ENCODE measurements around the gene MSANTD7.
"Not testable (repeated sequence)": the region's sequence is repeated elsewhere in the genome, so short reads cannot be mapped to it uniquely, and the experiment has no call there.

Gene MSANTD7

DNA sequence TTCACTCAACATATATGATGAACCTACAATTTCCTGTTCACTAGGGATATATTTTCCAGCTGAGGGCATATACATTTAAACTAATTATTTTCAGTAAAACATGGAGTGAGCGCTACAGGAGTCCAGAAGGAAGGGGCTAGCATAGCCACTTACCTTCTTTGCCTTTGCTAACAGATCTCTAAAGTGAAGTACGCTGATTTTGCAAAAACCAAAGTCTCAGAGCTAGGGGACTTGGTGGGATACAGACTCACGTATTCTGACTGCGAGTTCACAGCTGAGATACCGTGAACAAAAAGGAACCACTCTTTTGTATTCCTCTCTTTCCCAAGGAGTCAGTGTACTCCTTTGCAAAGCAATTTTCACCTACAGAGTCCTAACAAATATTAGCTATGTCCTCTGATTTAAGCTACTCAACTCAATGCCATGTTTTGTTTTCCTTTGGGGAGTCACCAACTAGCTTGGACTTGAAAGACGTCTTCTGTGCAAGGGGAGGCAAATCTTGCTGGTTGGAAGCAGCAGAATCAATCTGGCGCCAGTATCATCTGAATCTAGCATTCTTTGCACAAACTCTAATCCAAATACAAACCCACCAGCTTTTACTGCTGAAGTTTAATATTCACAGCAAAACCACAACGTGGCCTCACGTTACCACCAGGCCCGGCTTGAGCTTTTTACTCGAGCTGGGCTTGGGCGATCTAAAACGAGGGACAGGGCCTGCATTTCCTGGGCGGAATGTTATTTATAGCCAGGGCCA lies 926 bp upstream of the MSANTD7 start:
- no peak for DNase-seq (ENCODE audit: low read depth in 2 of 2, low spot score in 1 of 2)

DNA sequence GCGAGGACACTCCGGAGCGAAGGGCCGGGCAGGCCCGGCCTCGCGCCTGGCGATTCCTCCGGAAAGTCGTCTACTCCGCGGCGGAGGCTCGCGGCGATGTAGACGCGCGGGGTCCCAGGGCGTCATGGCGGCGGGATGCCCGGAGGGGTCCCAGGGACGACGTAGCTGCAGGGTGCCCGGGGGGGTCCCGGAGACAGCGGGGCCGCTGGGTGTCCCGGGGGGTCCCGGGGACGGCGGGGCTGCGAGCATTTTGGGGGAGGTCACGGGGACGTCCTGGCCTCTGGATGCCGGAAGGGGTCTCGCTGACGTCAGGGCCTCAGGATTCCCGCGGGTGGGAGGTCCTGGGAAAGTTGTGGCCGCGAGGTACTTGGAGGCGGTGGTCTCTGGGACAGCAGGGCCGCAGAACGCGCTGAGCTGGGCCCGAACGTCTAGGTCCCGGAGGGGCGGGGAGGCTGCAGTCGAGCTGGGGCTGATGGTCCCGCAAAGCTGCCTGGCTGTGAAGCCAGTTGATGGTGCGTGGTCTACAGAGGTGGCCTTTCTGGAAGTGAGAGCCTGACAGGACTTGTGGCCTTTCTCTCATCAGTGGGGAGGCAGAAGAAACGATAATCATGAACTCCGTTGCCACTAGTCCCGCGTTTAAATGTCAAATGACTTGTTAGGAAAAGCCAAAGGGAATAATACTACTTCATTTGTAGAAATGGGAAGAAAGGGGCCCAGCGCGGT lies 637 bp downstream of the MSANTD7 start:
- DNase-seq (ENCODE audit: low read depth in 2 of 2, low spot score in 1 of 2) = peak in 1 of 2 donors; percentile 1

DNA sequence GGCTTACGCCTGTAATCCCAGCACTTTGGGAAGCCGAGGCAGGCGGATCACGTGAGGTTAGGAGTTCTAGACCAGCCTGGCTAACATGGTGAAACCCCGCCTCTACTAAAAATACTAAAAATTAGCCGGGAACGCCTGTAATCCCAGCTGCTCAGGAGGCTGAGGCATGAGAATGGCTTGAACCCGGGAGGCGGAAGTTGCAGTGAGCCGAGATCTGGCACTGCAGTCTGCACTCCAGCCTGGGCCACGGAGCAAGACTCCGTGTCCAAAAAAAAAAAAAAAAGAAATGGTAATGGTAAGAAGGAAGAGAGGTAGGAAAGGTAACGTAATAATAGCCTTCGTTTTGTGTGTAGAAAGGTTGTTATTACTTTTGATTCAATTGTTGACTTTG lies 1.2 kb downstream of the MSANTD7 start:
- no peak for DNase-seq (ENCODE audit: low read depth in 2 of 2, low spot score in 1 of 2)

DNA sequence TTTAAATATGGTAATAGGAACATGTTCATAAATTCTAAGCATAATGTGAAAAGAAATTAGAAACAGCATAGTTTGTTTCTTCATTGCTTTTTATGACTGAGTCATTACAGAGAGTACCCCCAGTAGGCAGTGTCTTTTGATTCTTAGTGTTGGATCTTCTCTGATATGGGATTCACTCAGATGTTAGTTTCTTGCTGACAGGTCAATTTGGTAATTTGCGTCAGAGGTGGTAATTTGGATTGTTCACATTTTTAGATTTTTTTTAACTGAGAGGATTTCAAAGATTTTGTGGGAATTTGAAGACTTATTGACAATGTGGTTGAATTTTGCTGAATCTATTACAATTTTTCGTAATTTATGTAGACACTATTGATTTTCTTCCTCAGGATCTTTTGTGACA lies 2.1 kb downstream of the MSANTD7 start:
- no peak for DNase-seq (ENCODE audit: low read depth in 2 of 2, low spot score in 1 of 2)

DNA sequence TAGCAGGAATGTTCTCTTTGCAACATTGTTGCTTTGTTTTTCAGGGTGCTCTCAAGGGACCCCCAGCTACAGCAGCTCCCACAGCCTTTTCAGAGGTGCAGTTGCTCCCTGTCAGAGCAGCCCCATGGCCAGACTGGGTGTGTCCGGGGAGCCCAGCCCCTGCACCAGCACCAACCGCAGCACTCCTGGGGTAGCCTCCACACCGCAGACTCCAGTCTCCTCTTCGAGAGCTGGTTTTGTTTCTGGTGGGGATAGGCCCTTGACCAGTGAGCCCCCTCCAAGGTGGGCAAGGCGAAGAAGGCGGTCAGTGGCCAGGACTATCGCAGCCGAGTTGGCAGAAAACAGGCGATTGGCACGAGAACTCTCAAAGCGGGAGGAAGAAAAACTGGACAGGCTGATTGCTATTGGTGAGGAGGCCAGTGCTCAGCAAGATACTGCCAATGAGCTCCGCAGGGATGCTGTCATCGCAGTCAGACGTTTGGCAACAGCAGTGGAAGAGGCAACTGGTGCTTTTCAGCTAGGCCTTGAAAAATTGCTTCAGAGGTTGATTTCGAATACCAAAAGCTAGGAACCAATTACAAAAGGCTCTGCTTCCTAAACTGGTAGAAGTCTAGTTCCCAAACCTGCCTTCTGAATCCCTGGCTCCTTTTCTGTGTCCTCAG lies 5.4 kb downstream of the MSANTD7 start:
- DNase-seq (ENCODE audit: low read depth in 2 of 2, low spot score in 1 of 2) = no peak

DNA sequence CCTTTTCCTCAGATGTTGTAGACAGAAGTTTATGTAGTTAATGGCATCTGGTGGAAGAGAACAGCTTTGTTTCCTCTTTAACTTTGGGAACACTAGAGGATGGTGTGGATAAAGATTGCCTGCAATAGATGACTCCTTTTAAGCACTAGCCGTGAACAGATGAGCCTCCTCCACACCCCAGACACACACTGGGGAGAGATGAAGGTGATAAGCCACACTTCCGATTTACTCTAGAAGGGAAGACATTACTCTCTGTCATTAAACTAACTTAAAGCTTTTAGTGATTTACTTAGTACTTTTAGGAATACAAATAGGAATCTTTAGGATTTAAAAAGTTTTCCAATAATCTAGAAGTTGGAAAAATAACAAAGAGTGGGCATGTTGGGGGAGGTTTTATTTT lies 6.8 kb downstream of the MSANTD7 start:
- no peak for DNase-seq (ENCODE audit: low read depth in 2 of 2, low spot score in 1 of 2)

DNA sequence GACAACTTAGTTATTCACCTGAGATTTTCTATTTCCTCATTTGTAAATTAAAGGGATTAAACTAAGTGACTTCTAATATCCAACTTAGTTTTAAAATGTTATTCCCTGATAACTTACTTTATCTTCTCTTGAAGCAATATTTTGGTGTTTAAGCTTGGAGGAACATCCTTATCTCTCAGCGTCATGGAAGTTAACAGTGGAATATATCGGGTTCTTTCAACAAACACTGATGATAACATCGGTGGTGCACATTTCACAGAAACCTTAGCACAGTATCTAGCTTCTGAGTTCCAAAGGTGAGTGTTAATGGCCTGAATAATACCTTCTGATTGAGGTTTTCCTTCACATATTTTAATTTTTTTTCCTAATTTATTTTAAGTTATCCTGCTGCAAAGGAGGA lies 14.1 kb downstream of the MSANTD7 start:
- DNase-seq (ENCODE audit: low read depth in 2 of 2, low spot score in 1 of 2) = no peak

DNA sequence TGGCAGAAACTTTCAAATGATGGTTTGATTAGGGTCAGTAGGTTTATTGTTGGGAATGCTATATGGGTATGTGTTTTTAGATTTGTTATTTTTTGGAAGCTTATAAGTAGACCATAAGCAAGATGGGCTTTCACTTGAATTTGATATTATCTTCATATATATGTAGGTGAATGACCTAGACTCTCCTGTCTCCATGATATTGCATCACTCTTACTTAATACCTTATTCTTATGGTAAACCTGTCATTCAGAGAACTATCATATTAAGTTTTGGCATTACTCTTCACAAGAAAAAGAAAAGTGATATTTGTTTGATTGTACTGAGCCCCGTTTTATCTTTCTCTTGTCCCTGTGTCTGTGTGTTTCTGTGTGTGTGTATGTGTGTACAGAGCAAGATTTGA lies 17.3 kb downstream of the MSANTD7 start:
- DNase-seq (ENCODE audit: low read depth in 2 of 2, low spot score in 1 of 2) = no peak

DNA sequence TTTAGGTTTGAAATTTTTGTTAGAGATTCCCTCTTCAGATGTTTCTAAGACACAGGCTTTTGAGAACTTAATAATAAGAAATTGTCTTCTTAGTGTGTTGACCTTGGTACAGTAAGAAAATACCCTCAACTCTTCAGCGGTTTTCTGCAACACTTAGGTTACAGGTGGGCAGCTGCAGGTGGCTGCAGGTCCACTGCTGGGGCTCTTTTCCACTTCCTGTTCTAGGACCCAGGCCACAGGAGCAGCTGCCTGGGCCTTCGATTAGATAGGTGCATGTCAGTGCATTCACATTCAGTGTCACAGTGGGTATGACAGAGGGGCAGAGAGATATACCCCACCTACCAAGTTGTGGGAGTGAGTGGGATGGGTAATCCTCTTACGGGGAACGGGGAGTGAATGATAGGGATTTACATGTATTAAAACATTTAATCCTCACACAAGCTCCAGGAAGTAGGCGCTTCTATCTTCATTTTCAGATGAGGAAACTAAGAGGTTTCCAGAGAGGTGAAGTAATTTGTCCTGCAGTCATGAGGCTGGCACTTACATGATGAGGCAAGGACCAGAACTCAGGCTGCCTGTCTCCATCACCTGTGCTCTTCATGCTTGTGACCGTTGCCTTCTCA lies 20.3 kb downstream of the MSANTD7 start:
- DNase-seq (ENCODE audit: low read depth in 2 of 2, low spot score in 1 of 2) = no peak

DNA sequence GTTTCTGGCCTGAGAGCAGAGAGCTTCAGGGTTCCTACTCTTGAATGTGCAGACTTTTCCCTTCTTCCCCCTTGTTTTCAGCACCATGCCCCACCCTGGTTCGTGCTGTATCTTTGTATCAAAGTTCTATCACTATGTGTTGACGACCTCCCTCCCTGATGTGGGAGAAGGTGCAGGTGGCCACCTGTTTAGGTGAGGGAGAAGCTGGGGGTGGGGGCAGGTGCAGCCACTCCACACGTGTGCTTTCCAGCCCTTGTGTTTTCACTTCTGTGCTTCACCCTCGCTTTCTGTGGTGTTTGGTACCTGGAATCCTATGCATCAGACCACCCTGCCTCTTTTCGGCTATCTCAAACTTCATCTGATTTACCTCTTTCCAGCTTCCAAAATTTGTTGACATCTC lies 20.9 kb downstream of the MSANTD7 start:
- DNase-seq (ENCODE audit: low read depth in 2 of 2, low spot score in 1 of 2) = no peak

DNA sequence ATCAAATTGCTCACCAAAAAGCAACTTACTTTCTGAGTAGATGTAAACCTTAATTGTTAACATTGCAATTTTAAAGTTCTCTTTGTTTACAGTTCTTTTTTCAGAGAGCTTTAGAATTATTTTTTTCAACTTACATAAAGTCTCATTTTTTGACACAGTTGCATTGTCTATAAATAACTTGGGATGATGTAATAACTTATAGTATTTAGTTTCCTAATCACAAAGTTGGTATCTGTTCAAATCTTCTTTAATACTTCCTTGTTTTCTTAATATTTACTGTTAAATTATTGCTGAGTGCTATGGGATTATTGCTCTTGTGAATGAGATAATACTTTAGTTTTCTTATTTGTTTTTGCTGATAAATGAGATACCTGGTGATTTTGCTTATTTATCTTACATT lies 21.7 kb downstream of the MSANTD7 start:
- no peak for DNase-seq (ENCODE audit: low read depth in 2 of 2, low spot score in 1 of 2)

DNA sequence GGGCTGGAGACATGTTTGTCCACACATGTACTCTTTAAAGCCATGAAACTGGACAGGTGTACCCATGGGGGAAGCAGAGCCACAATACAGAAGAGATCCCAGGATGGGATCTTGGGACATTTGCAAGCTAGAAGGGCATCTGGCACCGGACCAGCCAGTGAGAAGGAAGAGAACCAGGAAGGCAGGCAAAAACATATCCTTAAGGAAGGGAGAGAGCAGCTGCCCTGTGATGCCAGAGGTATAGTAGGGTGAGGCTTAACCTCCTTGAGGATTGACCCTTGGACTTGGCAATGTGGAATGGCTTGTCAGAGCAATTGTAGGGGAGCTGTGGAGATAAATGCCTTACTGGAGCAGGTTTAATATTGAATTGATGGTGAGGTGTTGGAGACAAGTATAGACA lies 22.7 kb downstream of the MSANTD7 start:
- no peak for DNase-seq (ENCODE audit: low read depth in 2 of 2, low spot score in 1 of 2)

DNA sequence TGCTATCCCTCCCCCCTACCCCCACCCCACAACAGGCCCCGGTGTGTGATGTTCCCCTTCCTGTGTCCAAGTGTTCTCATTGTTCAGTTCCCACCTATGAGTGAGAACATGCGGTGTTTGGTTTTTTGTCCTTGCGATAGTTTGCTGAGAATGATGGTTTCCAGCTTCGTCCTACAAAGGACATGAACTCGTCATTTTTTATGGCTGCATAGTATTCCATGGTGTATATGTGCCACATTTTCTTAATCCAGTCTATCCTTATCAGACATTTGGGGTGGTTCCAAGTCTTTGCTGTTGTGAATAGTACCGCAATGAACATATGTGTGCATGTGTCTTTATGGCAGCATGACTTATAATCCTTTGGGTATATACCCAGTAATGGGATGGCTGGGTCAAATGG lies 26.4 kb downstream of the MSANTD7 start:
- DNase-seq (ENCODE audit: low read depth in 2 of 2, low spot score in 1 of 2) = not testable (repeated sequence)

DNA sequence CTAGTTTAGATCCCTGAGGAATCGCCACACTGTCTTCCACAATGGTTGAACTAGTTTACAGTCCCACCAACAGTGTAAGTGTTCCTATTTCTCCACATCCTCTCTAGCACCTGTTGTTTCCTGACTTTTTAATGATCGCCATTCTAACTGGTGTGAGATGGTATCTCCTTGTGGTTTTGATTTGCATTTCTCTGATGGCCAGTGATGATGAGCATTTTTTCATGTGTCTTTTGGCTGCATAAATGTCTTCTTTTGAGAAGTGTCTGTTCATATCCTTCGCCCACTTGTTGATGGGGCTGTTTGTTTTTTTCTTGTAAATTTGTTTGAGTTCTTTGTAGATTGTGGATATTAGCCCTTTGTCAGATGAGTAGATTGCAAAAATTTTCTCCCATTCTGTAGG lies 26.8 kb downstream of the MSANTD7 start:
- DNase-seq (ENCODE audit: low read depth in 2 of 2, low spot score in 1 of 2) = not testable (repeated sequence)

DNA sequence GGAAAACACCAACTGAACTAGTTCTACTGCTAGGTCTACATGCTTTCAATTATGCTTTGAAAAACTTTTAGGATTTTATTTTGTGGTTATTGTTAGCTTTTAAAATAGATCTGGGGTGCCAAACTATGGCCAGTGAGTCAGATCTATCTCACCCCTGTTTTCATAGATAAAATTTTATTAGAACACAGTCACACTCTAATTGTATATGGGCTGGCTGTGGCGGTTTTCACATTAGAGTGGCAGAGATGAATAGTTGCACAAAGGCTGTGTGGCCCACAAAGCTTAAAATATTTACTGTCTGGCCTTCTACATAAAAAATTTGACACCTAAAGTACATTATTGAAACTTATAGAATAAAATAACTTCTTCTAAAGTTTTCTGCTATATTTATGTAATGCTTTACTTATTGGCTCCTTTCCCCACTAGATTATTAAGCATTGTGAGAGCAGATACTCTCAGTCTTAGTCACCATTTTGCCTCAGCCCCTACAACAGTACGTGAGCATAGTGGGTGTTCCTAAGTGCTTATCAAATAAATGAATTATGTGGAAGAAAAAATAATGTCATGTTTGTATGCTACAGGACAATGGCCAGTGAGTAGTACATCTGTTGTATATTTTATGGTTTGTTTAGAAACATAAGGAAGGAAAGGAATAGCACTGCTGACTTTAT lies 35.1 kb downstream of the MSANTD7 start:
- no peak for DNase-seq (ENCODE audit: low read depth in 2 of 2, low spot score in 1 of 2)

DNA sequence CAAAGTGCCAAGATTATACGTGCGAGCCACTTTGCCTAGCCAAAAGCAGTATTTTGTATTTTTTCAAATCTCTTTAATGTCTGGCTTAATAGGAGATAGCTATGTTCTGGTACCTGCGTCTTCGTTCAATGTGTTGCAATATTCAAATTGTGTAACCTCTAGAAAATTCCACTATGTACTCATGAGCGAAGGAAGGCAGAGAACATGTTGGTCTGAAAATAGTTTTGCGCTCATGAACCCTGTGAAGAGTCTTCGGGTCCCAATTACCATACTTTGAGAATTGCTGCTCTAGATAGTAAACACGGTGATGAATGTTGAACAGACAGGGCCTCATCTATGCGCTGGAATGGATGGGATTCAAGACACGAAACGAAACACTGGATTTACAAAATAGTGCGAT lies 37.8 kb downstream of the MSANTD7 start:
- no peak for DNase-seq (ENCODE audit: low read depth in 2 of 2, low spot score in 1 of 2)

DNA sequence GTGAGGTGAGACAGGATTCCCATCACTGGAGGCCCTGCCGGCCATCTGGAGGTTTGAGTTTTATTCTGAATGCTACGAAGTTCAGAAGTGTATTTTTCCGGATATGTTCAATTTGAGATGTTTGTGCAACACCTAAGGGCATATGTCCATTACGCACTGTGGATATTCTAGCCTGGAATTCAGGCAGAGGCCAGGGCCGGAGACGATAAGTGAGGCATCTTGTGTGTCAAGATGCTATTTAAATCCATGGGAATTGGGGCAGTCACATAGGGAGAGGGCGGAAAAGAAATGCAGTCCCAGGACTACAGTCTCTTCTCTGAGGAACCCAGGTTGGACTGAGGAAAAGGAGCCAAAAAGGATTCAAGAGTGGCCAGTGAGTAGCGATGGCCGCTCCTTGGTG lies 38.7 kb downstream of the MSANTD7 start:
- no peak for DNase-seq (ENCODE audit: low read depth in 2 of 2, low spot score in 1 of 2)

DNA sequence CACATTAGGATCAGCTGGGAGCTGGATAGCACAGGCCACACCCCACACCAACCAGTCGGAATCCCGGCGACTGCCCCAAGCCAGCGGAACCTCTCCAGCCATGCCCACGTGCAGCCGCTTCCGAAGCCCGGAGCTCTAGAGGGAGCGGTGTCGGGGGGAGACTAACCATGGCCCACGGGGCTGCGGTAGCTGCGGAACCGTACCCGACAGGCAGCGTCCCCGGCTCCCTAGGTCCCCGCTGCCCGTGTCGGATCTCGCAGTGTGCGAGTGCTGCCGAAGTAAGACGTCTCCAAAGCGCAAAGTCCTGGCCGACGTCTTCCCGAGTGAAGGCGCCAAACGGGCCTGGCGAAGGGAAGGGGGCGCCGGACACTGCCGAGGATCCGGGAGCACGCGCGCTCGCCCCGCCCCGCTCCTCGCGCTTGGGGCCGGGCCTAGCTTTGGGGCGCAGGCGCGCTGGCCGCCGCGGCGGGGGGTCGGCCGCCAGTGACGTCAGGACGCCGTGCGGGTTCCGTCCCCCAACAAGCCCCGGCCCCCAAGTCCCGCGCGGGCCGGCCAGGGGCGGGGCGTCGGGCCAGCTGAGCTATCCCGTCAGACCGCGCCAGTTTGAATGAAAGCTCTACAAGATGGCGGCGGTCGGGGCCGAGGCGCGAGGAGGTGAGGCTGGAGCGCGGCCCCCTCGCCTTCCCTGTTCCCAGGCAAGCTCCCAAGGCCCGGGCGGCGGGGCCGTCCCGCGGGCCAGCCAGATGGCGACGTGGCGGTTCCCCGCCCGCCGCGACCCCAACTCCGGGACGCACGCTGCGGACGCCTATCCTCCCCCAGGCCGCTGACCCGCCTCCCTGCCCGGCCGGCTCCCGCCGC lies 40.4 kb downstream of the MSANTD7 start, which contains the start of gene SUV39H2:
TSS of gene SUV39H2 (plus strand) at position 601 of the 858 bp plus-strand sequence. CDS start at position 624, 23 bp downstream.
- peak; percentile 68 to 81 for DNase-seq (ENCODE audit: low read depth in 2 of 2, low spot score in 1 of 2)

DNA sequence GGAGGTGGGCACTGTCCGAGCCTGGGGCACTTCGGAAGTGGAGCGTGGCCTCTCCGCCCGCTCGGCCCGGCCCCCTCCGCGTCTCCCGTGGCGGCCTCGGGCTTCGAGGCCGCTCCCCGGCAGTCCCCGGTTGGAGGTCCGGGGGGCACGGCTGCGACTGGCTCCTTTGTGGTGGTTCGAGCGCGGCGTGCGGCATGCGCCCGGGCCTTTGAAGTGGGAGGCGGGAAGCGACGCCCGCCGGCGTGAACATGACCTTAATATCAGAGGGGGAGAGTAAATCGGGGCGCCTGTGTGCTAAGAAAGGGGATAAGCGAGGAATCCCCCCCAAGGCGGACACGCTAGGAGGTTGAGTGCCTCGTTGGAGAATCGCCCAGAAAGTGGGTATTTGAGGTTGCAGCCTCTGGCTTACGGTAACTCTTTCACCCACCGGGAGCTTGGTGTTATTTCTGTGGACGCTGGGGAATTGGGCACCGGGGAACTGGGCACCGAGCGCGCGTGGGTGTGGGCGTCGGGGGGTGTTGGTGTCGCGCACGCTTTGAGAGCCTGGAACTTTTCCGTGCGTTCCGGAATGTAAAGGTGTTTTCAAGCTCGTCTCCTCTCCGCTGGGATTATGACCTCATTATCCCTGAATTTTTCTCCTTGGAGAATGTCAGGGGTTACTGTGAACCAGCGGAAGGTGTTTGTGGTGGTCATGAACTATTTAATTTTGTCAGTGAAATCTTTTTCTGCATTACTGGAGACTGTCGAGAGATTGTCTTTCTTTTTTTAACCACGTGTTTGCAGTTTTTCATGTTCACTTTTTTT lies 41.2 kb downstream of the MSANTD7 start:
- DNase-seq (ENCODE audit: low read depth in 2 of 2, low spot score in 1 of 2) = no peak

DNA sequence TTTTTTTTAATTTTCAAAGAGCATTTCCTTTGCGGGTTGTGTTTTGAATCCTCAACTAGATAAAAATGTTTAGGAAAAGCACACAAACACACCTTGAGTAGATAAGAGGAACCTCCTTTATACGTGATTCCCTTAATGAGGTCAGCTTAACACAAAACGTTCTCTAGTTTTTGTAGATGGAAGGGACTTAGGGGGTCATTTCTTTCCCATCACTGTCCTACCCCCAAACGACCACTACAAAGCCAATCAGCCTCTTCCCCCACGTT lies 41.8 kb downstream of the MSANTD7 start:
- DNase-seq (ENCODE audit: low read depth in 2 of 2, low spot score in 1 of 2) = no peak
